Sigmoid colon (tissue), 7 donors: ENCODE results near the gene PIP5KL1. TPM values are rescaled to one million over a fixed set of nuclear protein-coding genes. Genes with fewer than 3 reads are reported as not detected.

Experiments
- DNase-seq: peaks from one replicate; pipeline ENCODE4 v3.0.0-alpha.2; 2019
- H3K27ac ChIP-seq, 4 donors: fragments of 200-600 bp; sonication (generic); one replicate each; pipeline ENCODE4 v1.5.1; 2016 to 2019; ENCODE audit warnings: mild to moderate bottlenecking in 1 of 4
- H3K27me3 ChIP-seq, 3 donors: fragments of 200-600 bp; sonication (generic); one replicate each; pipeline ENCODE4 v1.5.1; 2019; ENCODE audit warnings: mild to moderate bottlenecking in 1 of 3
- H3K36me3 ChIP-seq, 4 donors: fragments of 200-600 bp; sonication (generic); one replicate each; pipeline ENCODE4 v1.5.1; 2016 to 2019
- H3K4me1 ChIP-seq, 4 donors: fragments of 200-600 bp; sonication (generic); one replicate each; pipeline ENCODE4 v1.5.1; 2017 to 2019
- H3K4me3 ChIP-seq, 4 donors: fragments of 200-600 bp; sonication (generic); one replicate each; pipeline ENCODE4 v1.5.1; 2017 to 2019; ENCODE audit warnings: mild to moderate bottlenecking in 2 of 4, moderate library complexity in 1 of 4
- H3K9me3 ChIP-seq, 4 donors: fragments of 200-600 bp in 3 of 4; sonication (generic) in 3 of 4; one replicate each; pipeline versions ENCODE4 v1.5.1 to v1.6.1; 2013 to 2019
- EP300 ChIP-seq, 4 donors: sonication (generic); formaldehyde crosslinking; IDR thresholded peaks; one replicate each; pipeline ENCODE4 v1.6.1; 2017; ENCODE audit warnings: antibody characterized with exemption in 4 of 4
- POLR2A ChIP-seq, 2 donors: fragments of 450-650 bp; IDR thresholded peaks; one replicate each; pipeline ENCODE4 v1.6.1; 2016; ENCODE audit warnings: antibody characterized with exemption in 2 of 2, mild to moderate bottlenecking in 2 of 2, moderate library complexity in 2 of 2
- POLR2AphosphoS5 ChIP-seq, 4 donors: sonication (generic); formaldehyde crosslinking; IDR thresholded peaks; one replicate each; pipeline ENCODE4 v1.6.1; 2017; ENCODE audit warnings: antibody characterized with exemption in 4 of 4
- WGBS, 2 donors: extraction: QIAGEN DNeasy Blood & Tissue Kit; methylation state at CpG; one replicate each; pipeline ENCODE4 v1.1.7; 2013; 5-methylcytosine and 5-hydroxymethylcytosine counted together
- intact Hi-C: fragments of 100-400 bp; cut with DNase I; formaldehyde crosslinking; loops from one replicate; pipeline ENCODE4 v1.15.1; 2023
- polyA plus RNA-seq, 3 donors: library from polyadenylated mRNA; stranded (reverse); fragments of 200-250 nt; gene quantifications; one replicate each; pipeline ENCODE4 v1.2.3, GENCODE V29; 2013
- total RNA-seq, 4 donors: library from RNA; depleted of rRNA; stranded (reverse); fragments of >200 nt; gene quantifications; one replicate each; pipeline ENCODE4 v1.1.0, GENCODE V29; 2016
- TF ChIP-seq, protein P1 (sequence below), 4 experiments: fragments of 450-650 bp in 3 of 4; fragments of 200-600 bp in 1 of 4; IDR thresholded peaks; one replicate each; pipeline ENCODE4 v1.5.1; 2016 to 2019; ENCODE audit warnings: antibody characterized with exemption in 4 of 4, mild to moderate bottlenecking in 3 of 4, moderate library complexity in 2 of 4
- donor health status: healthy with polysubstance abuse.
- donor health status: Bipolar disorder and iron deficiency.
- donor health status: healthy.

Gene PIP5KL1
- total and polyA plus RNA-seq, 7 donors: 0.16 to 4.2 (median 2.1) TPM; not detected in 1

DNA sequence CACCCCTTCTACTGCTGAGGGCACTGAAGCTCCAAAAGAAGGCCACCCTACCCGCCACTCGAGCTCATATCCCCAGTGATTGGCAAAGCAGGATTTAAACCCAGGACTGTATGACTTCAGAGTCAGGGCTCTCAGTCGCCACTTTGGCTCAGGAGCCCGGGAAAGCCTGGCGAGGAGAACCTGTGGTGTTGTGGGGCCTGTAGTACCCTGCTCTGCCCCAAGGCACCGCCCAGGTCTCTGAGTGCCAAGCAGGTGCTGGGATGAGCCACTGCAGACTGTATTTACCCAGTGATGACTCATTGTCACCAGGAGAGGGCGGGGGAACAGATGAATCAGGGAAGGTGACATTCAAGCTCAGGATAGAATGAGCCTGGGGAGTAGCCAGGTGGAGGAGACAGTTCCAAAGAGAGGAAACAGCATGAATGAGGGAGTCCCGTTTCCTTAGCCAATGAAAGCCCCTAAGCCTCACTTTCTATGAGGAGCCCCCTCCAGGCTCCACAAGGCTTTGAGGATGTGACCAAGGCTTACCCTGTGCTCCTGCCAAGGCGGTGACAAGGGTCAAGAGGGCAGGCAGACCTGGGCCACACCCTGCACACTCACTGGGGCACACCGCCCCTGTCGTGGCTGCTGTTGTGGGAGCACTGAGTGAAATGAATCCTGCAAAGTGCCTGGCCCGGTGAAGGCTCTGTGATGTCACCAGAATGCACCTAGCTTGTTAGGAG is 24.9 kb upstream of the PIP5KL1 start:
- H3K4me1 ChIP-seq: peaks cover 0 to 61% (median 60%) of the 10 kb centered on the region in 4 donors
- H3K9me3 ChIP-seq: no peaks in the 10 kb centered on the region
- intact Hi-C loops: loop anchor here (2.0 kb wide), 1 partner anchor 25 kb away; the partner anchor contains the start of gene EEIG1
- H3K36me3 ChIP-seq: no peaks in the 10 kb centered on the region
- peak; percentile 89 for DNase-seq
- TF ChIP-seq POLR2AphosphoS5 (IDR thresholded peaks at IDR 0.05) (peak; percentile 54 to 81 (median 60)), POLR2A (IDR thresholded peaks at IDR 0.05) (no peak), EP300 (IDR thresholded peaks at IDR 0.05) (peak in 2 of 4 donors; percentile 10 to 71)
- TF ChIP-seq, protein P1, sequence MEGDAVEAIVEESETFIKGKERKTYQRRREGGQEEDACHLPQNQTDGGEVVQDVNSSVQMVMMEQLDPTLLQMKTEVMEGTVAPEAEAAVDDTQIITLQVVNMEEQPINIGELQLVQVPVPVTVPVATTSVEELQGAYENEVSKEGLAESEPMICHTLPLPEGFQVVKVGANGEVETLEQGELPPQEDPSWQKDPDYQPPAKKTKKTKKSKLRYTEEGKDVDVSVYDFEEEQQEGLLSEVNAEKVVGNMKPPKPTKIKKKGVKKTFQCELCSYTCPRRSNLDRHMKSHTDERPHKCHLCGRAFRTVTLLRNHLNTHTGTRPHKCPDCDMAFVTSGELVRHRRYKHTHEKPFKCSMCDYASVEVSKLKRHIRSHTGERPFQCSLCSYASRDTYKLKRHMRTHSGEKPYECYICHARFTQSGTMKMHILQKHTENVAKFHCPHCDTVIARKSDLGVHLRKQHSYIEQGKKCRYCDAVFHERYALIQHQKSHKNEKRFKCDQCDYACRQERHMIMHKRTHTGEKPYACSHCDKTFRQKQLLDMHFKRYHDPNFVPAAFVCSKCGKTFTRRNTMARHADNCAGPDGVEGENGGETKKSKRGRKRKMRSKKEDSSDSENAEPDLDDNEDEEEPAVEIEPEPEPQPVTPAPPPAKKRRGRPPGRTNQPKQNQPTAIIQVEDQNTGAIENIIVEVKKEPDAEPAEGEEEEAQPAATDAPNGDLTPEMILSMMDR (IDR thresholded peaks at IDR 0.05): peak in 3 of 4 experiments; percentile 42 to 81 (median 44)
- H3K27ac ChIP-seq: peak overlapping the region; percentile 48 to 84 (median 76)
- no peak overlapping the region for H3K4me3 ChIP-seq
- WGBS, 2 donors: 12 to 41% methylated on average over 12 of the region's 12 CpGs
- no peaks in the 10 kb centered on the region for H3K27me3 ChIP-seq

DNA sequence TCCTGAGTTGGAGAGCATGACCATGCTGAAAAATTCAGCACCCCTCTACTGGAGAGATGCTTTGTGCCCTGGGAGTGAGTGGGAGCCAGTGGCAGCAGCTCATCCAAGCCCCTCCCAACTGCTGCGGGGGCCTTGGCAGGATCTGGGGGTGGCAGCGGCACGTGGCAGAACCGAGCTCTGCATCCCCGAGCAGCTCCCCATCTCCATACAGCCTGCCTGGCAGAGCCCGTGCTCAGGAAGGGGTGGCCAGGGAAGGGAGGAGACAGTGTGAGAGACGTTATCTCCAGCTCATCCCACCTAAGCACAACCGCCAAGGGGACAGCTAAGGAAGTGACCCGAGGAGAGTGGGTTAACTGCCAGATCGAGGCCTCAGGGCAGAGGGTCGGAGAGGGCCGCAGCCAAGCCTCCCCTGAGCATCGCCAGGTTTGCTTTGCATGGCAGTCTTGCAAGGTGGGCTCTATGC is 24.3 kb upstream of the PIP5KL1 start:
- no peak for TF ChIP-seq POLR2A (IDR thresholded peaks at IDR 0.05)
- TF ChIP-seq, protein P1 (IDR thresholded peaks at IDR 0.05): no peak
- TF ChIP-seq EP300 (IDR thresholded peaks at IDR 0.05): no peak
- TF ChIP-seq POLR2AphosphoS5 (IDR thresholded peaks at IDR 0.05): no peak
- WGBS, 2 donors: 35 to 64% methylated on average over 13 of the region's 13 CpGs
- Histone ChIP-seq H3K4me3 (no peak overlapping the region), H3K27ac (peak overlapping the region; percentile 48 to 84 (median 76)), H3K4me1 (peaks cover 0 to 60% (median 59%) of the 10 kb centered on the region in 4 donors), H3K36me3 (no peaks in the 10 kb centered on the region), H3K27me3 (no peaks in the 10 kb centered on the region), H3K9me3 (no peaks in the 10 kb centered on the region)
- intact Hi-C loops: no loop called here
- no peak for DNase-seq

DNA sequence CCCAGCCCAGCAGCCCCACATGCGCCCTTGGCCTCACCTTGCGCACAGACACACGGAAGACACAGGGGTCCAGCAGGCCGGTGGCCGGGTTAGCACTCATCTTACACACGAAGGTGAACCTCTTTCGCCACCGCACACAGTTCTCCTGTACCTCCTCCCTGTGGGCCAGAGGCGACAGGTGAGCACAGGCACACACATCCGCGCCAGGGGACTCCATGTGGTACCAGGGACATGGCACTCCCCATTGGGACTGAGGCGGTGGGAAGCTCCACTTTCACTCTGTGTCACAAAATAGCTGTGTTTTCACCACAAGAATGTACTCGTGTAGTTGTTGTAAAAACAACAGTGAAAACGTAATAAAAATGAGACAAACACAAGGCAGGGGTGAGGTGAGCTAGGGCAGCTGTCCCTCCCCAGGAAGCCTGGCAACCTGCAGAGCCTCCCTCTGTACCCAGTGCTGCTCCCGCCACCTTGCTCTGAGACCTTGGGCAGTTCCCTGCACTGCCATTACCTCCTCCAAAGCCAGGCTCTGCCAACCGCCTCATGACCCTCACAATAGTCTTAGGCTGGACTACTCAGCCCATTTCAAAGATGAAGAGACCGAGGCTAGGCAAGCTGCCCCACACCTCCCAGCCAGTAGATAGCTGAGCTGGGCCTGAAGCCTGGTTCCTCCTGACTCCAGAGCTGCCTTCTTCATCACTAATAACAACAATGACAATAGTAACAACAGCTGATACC is 23.4 kb upstream of the PIP5KL1 start:
- intact Hi-C loops: no loop called here
- DNase-seq: no peak
- WGBS, 2 donors: 73 to 83% methylated on average over 17 of the region's 17 CpGs
- Histone ChIP-seq H3K27ac (peak overlapping the region; percentile 48 to 84 (median 76)), H3K27me3 (no peaks in the 10 kb centered on the region), H3K36me3 (no peaks in the 10 kb centered on the region), H3K4me3 (no peak overlapping the region), H3K4me1 (peaks cover 0 to 66% (median 57%) of the 10 kb centered on the region in 4 donors), H3K9me3 (no peaks in the 10 kb centered on the region)
- TF ChIP-seq POLR2AphosphoS5 (IDR thresholded peaks at IDR 0.05) (no peak), POLR2A (IDR thresholded peaks at IDR 0.05) (no peak), EP300 (IDR thresholded peaks at IDR 0.05) (no peak)
- TF ChIP-seq, protein P1 (IDR thresholded peaks at IDR 0.05): no peak

- Histone ChIP-seq H3K27ac (peak overlapping the region in 3 of 4 donors; percentile 75 to 84 (median 78)), H3K36me3 (peaks cover 0 to under 1% (median 0%) of the 10 kb centered on the region in 4 donors), H3K4me3 (no peak overlapping the region), H3K4me1 (peaks cover 0 to 66% (median 57%) of the 10 kb centered on the region in 4 donors), H3K27me3 (no peaks in the 10 kb centered on the region), H3K9me3 (no peaks in the 10 kb centered on the region)
- intact Hi-C loops: no loop called here
- DNase-seq: no peak
- WGBS, 2 donors: 90 to 95% methylated on average over 1 of the region's 1 CpG
- no peak for TF ChIP-seq EP300 (IDR thresholded peaks at IDR 0.05)
- TF ChIP-seq POLR2A (IDR thresholded peaks at IDR 0.05): no peak
- TF ChIP-seq, protein P1 (IDR thresholded peaks at IDR 0.05): no peak
These were observed 22.6 kb upstream of the PIP5KL1 start for GRCh38 chr9:127953154-127953553.
